Ishikawa (cell line): ENCODE data around the gene PSMD13.
A peak's percentile ranks its signal among the peaks of the same experiment; 100 is the strongest.

Experiments used
- CEBPB ChIP-seq: IDR thresholded peaks from 2 replicates; pipeline ENCODE4 v1.6.1; 2012
- CREB1 ChIP-seq: IDR thresholded peaks from 2 replicates; pipeline ENCODE4 v1.6.1; 2012; ENCODE audit warnings: low read depth
- EGR1 ChIP-seq: IDR thresholded peaks from 2 replicates; pipeline ENCODE4 v1.6.1; 2012
- EP300 ChIP-seq: IDR thresholded peaks from 2 replicates; pipeline ENCODE4 v1.6.1; 2012; ENCODE audit warnings: borderline replicate concordance
- FOXM1 ChIP-seq: IDR thresholded peaks from 2 replicates; pipeline ENCODE4 v1.6.1; 2012; ENCODE audit warnings: low read depth, borderline replicate concordance
- NFIC ChIP-seq: IDR thresholded peaks from 2 replicates; pipeline ENCODE4 v1.6.1; 2012
- RAD21 ChIP-seq: IDR thresholded peaks from 2 replicates; pipeline ENCODE4 v1.6.1; 2012; ENCODE audit warnings: low read depth
- TAF1 ChIP-seq: IDR thresholded peaks from 2 replicates; pipeline ENCODE4 v1.6.1; 2012; ENCODE audit warnings: low read depth, mild to moderate bottlenecking
- TCF12 ChIP-seq: IDR thresholded peaks from 2 replicates; pipeline ENCODE4 v1.6.1; 2012; ENCODE audit warnings: low read depth
- TEAD4 ChIP-seq: IDR thresholded peaks from 2 replicates; pipeline ENCODE4 v1.6.1; 2012
- YY1 ChIP-seq: IDR thresholded peaks from 2 replicates; pipeline ENCODE4 v1.6.1; 2012; ENCODE audit warnings: low read depth
- ZBTB7A ChIP-seq: IDR thresholded peaks from 2 replicates; pipeline ENCODE4 v1.6.1; 2012; ENCODE audit warnings: low read depth
- TF ChIP-seq, protein P1 (sequence below): IDR thresholded peaks from 2 replicates; pipeline ENCODE4 v1.6.1; 2012
- TF ChIP-seq, protein P2 (sequence below): IDR thresholded peaks from 2 replicates; pipeline ENCODE4 v1.6.1; 2012
- TF ChIP-seq, protein P3 (sequence below): IDR thresholded peaks from 2 replicates; pipeline ENCODE4 v1.6.1; 2012; ENCODE audit warnings: low read depth, mild to moderate bottlenecking

The PSMD13 gene

DNA sequence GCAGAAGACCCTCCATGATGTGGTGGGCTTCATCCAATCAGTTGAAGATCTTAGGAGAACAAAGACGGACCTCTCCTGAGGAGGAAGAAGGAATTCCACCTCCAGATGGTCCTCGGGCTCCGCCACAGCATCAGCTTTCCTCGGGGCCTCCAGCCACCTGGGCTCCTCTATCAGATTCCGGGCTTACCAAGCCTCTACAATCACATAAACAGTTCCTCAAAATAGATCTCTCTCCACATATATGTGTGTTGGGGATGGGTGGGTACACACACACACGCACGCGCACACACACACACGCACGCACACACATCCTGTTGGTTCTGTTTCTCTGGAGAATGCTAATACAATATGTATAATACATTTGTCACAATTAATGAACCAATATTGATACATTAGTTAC, 22.6 kb downstream of the PSMD13 start:
- TF ChIP-seq YY1: no peak
- no peak for TF ChIP-seq EGR1
- no peak for TF ChIP-seq EP300

DNA sequence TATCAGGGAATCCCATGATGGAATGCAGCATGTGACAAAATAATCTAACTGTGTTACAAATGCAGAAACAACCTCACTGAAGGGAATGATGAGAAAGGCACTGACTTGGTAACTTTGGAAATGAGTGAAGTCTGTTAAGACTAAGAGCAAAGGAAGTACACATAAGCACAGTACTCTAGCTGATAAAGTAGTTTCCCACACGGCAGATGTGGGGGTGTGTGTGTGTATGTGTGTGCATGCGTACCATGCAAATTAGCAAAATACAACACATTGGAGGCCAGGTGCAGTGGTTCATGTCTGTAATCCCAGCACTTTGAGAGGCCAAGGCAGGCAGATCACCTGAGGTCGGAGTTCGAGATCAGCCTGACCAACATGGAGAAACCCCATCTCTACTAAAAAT, 24.8 kb downstream of the PSMD13 start:
- no peak for TF ChIP-seq RAD21
- no peak for TF ChIP-seq ZBTB7A
- TF ChIP-seq TCF12: no peak
- TF ChIP-seq FOXM1: no peak
- no peak for TF ChIP-seq CEBPB
- TF ChIP-seq, protein P1, sequence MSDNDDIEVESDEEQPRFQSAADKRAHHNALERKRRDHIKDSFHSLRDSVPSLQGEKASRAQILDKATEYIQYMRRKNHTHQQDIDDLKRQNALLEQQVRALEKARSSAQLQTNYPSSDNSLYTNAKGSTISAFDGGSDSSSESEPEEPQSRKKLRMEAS: no peak
- TF ChIP-seq EGR1: no peak
- TF ChIP-seq YY1: no peak
- TF ChIP-seq NFIC: no peak
- TF ChIP-seq CREB1: no peak
- no peak for TF ChIP-seq TAF1
- no peak for TF ChIP-seq EP300
- TF ChIP-seq, protein P2, sequence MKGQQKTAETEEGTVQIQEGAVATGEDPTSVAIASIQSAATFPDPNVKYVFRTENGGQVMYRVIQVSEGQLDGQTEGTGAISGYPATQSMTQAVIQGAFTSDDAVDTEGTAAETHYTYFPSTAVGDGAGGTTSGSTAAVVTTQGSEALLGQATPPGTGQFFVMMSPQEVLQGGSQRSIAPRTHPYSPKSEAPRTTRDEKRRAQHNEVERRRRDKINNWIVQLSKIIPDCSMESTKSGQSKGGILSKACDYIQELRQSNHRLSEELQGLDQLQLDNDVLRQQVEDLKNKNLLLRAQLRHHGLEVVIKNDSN: no peak
- no peak for TF ChIP-seq TEAD4
- TF ChIP-seq, protein P3, sequence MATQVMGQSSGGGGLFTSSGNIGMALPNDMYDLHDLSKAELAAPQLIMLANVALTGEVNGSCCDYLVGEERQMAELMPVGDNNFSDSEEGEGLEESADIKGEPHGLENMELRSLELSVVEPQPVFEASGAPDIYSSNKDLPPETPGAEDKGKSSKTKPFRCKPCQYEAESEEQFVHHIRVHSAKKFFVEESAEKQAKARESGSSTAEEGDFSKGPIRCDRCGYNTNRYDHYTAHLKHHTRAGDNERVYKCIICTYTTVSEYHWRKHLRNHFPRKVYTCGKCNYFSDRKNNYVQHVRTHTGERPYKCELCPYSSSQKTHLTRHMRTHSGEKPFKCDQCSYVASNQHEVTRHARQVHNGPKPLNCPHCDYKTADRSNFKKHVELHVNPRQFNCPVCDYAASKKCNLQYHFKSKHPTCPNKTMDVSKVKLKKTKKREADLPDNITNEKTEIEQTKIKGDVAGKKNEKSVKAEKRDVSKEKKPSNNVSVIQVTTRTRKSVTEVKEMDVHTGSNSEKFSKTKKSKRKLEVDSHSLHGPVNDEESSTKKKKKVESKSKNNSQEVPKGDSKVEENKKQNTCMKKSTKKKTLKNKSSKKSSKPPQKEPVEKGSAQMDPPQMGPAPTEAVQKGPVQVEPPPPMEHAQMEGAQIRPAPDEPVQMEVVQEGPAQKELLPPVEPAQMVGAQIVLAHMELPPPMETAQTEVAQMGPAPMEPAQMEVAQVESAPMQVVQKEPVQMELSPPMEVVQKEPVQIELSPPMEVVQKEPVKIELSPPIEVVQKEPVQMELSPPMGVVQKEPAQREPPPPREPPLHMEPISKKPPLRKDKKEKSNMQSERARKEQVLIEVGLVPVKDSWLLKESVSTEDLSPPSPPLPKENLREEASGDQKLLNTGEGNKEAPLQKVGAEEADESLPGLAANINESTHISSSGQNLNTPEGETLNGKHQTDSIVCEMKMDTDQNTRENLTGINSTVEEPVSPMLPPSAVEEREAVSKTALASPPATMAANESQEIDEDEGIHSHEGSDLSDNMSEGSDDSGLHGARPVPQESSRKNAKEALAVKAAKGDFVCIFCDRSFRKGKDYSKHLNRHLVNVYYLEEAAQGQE: no peak

DNA sequence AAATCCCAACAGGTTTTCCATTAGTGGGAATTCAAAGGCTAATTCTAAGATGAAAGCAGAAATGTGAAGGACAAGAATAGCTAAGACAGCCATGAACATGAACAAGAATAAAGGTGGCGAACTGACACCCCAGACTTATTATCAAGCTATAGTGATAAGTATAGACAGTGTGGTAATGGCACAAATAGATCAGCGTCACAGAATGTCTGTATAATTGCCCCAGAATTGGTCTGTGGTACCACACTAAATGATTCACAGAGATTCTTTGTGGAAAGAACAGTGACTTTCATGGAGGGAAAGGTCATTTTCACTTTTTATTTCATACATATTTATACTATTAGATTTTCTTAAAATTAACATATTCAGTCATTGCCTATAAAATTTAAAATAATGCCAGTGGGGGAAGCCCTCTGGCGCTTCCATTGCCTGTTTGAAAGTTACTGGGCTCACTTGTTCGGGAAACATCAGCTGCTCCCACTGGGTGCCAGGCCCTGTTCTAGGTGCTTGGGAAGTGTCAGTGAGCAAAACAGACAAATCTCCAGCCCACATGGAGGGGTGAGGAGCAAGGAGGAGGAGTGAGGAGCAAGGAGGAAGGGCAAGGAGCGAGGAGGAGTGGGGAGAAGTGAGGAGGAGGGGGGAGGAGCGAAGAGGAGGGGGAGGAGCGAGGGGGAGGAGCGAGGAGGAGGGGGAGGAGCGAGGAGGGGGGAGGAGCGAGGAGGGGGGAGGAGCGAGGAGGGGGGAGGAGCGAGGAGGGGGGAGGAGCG, 30.1 kb downstream of the PSMD13 start:
- TF ChIP-seq TAF1: no peak
- no peak for TF ChIP-seq YY1
- TF ChIP-seq, protein P3: no peak
- TF ChIP-seq, protein P1: no peak
- TF ChIP-seq EGR1: no peak
- no peak for TF ChIP-seq TEAD4
- TF ChIP-seq CEBPB: no peak
- no peak for TF ChIP-seq FOXM1
- no peak for TF ChIP-seq ZBTB7A
- TF ChIP-seq EP300: no peak
- TF ChIP-seq TCF12: no peak
- TF ChIP-seq, protein P2: no peak
- no peak for TF ChIP-seq NFIC
- TF ChIP-seq RAD21: no peak
- no peak for TF ChIP-seq CREB1

DNA sequence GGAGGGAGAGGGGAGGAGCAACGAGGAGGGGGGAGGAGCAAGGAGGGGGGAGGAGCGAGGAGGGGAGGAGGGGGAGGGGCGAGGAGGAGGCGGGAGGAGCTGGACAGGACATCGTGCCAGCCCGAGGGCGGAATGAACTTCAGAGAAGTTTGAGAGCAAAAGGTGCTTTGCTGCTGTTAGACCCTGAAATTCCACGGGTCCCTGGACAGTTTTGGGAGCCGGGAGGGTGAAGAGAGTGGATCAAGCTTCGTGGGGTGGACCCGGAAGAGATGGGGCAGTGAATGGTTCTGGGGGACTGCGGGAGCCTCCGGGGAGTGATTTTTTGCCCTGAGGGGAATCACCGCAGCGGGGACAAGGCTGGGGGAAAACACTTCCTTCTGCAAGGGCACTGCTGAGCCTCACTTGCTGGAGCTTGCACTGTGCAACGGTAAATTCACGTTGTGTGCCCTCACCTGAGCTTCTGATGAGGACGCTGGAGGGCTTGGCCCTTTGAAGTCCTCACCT, 30.8 kb downstream of the PSMD13 start:
- TF ChIP-seq, protein P1: peak; percentile 75
- no peak for TF ChIP-seq TEAD4

DNA sequence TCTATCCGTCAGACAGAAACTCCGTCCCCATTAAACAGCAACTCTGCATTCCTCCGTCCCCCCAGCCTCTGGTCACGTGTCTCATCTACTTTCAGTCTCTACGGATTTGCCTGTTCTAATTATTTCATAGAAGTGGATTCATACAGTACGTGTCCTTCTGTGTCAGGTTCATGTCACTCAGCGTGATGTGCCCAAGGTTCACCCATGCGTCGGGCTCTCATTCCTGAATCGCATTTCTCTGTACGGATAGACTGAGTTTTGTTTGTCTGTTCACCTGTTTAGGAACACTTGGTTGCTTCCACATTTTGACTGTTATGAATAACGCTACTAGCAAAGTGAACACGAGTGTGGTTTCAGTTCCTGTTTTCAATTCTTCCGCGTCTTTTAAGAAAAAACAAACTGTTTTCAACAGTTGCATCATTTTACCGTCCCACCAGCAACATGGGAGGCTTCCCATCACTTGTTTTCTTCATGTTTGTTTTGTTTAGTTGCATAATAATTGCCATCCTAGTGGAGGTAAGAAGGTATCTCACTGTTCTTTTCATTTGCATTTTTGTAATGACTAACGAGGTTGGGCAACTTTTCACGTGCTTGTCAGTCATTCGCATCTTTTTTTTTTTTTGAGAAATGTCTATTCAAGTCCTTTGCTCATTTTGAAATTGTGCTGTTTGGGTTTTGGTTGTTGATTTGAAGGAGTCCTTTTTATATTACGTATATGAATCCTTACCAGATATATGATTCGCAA, 32.5 kb downstream of the PSMD13 start:
- TF ChIP-seq YY1 (no peak), CEBPB (no peak), TEAD4 (no peak), TCF12 (no peak), RAD21 (no peak), EP300 (no peak), FOXM1 (no peak), TAF1 (no peak), ZBTB7A (no peak), CREB1 (no peak), NFIC (no peak), EGR1 (no peak)
- TF ChIP-seq, protein P1: no peak
- TF ChIP-seq, protein P2: no peak
- TF ChIP-seq, protein P3: no peak
